HCEC 1CT (cell line): Measurements from ENCODE around the gene STAT1.
"Not testable (repeated sequence)": the region's sequence is repeated elsewhere in the genome, so short reads cannot be mapped to it uniquely, and the experiment has no call there.

Source experiments
- DNase-seq: peaks from one replicate; pipeline ENCODE4 v3.0.0-alpha.2; 2017

STAT1 gene

DNA sequence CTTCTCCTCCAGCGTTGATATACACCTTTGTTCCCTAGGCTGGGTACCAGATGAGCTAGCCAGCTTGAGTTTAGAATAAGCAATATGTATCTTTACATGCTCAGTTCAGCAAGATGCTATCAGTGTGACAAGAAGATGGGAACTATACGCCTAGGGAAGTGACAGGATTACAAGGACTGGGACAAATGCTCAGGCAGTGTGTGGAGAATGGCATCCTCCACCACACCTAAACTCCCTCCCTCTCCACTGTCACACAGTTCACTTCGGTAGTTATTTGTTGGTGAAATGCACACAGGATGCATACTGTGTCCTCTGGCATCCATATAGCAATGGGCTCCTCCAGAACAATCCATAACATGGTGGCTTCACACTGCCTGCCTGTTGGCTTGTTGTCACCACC is 7.7 kb downstream of the STAT1 start:
- no peak for DNase-seq

DNA sequence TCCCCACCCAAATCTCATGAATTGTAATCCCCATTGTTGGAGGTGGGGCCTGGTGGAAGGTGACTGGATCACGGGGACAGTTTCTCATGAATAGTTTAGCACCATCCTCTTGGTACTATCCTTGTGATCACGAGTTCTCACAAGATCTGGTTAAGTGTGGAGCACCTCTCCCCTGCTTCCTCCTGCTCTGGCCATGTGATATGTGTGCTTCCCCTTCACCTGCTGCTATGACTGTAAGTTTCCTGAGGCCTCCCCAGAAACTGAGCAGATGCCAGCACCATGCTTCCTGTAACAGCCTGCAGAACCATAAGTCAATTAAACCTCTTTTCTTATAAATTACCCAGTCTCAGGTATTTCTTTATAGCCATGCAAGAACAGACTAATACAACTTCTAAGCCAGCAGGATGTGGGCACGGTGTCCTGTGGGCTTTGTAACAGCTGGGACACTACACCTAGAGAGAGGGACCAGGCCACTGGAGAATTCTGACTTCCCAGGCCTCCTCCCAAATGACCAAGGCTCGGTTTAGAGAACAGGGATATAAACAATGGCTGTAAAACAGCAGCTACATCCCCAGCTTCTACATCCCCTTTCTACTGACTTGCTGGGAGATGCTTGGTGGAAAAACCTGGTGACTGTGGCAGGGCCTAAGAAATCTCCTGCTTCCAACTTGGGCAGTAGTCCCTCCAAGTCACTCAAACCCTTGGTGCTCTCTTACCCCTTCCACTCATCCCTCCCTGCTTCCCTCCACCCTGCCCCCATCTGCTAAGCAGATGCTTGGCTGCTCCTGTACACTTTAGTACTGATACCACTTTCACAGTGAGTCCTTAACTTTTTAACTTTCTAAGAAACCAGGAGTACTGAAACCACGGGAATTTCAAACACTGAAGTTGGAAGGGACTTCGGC is 10.3 kb downstream of the STAT1 start:
- DNase-seq: no peak

DNA sequence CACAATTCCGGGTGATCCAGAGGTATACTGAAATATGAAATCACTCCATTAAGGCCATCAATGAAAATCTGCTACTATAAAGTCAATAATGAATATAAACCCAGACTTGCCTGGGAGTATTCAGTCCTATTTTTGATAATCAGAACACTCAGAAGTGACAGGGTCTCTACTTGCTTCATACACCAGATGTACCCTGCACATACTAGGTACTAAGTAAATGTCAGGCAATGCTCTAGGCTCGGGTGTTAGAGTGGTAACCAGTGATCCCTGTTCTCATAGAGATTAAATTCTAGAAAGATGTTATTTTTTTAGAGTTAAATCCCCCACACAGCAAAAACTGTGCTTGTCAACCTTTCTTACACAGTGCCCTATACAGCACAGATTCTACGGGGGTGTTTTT is 12.3 kb downstream of the STAT1 start:
- no peak for DNase-seq

DNA sequence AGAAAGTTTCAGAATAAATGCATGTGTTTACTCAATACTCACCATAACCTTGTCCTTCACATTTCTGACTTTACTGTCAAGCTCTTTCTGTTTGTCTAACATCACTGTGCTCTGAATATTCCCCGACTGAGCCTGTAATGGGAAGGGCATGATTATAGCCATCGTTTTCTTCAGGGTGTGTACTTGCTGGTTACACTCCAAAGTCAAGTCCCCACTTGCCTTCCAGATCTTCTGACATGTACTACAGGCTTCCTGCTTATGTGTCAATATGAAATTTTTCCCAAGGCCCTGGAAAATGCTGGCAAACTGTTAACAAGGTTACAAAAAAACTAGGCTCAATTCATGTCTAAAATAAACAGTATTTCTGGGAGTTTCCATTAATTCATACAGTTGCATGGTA is 12.9 kb downstream of the STAT1 start:
- DNase-seq: no peak

DNA sequence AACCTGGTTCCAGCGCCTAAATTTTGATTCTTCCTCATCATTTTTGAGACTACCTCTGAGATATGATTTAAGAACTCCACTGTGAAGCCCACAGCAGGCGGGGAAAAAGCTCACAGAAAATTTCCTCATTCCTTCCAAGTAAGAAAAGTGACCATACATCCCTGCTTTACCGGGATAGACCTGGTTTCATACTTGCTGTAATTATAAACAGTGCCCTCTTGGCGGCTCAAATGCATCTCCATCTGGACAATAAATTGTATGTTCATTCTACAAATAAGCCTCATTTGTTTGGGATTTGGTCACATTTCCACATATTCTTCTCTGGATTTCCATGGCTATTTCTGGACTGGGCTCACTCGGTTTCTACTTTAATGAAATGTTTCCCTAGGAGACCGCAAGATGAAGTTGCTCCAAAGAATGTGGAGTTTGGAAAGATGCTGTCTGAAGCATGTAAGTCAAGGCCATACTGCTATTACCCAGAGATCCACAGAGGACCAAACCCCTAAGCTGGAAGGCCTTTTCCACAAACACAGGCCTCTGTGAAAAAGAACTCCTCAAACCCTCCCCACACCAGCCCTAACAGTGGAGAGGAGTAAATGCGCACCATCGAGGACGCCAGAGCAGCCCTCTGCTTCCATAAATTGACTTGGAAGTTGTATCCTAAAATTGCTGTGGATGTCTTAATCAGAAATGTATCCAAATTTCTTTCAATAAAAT is 13.9 kb downstream of the STAT1 start:
- DNase-seq: no peak

DNA sequence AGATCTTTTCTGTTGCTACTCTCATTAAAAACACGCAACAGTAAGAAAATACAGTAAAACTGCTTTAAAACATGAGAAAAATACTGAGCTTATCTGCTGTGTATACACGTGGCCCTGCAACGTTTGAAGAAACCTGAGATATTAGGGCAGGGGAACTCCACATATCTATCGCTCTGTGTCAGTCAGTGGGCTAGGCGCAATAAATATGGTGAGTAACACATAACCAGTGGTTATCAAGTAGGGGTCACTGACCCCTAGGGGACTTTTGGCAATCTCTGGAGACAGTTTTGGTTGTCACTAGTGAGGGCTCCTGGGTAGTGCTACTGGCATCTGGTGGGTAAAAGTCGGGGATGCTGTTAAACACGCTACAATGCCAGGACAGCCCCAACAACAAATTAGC is 14.9 kb downstream of the STAT1 start:
- DNase-seq: no peak

DNA sequence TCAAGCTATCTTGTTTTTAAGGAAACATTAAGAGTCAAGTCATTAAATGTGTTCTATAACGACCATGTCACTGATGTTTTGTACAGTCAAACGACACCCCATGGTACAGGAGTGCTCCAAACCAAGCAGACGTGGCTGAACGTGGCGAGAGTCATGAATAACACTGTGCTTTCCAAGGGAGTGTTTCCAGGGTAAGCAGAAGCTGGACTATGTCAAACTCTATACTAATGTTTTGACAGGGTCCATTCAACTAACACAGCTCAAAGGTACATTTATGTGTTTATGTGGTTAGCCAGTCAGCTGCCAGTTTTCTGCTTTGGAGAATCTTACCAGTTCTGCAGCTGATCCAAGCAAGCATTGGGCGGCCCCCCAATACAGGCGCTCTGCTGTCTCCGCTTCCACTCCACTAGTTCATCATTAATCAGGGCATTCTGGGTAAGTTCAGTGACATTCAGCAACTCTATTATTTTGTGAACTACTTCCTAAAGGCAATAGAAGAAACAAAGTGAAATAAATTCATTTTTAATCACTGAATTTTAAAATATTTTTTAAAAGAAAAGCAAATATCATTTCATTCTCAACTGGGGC is 16.4 kb downstream of the STAT1 start:
- no peak for DNase-seq

DNA sequence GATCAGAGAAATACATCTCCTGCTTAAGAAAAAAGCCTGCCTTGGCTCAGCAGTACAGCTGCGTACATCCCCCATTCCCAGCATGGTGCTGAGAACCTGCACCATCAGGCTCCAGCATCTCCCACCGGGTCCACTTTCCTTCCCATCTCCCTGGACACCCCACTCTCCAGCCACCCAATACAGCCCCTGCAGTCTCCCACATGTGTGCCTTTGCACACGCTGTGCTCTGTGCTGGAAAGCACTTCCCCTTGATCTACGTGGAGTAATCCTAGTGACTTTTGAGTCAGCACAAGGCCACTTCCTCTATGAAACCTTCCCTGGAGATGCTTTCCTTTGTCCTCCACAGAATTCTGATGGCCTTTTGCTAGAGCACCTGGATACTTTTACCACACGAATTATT is 17.0 kb downstream of the STAT1 start:
- no peak for DNase-seq

DNA sequence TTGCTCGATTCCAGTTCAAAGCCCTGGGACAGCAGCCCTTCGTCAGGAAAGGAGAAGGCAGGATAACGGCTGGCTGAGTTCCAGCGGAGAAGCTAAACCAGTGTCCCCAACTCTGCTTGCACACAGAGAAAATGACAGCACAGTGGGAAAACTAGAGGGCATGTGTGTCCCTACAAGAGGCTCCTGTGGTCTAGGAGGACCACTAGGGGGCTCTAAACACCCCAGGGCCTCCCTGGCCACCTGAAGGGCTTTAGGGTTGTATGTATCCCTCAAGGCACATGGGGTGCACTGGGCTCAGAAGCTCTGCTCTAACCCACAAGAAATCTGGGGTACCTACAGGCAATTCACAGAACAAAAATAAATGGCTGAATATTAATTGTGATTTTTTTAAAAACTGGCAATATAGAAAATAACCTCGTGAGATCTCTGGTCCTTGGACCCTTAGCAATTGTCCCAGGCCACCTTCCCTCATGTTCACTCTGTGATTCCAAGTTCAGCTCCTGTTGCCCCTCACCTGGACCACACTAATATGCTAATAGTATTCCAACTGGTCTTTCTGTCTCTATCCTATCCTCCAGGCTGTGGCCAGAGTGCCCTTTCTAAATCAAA is 17.5 kb downstream of the STAT1 start:
- DNase-seq: peak; percentile 52

DNA sequence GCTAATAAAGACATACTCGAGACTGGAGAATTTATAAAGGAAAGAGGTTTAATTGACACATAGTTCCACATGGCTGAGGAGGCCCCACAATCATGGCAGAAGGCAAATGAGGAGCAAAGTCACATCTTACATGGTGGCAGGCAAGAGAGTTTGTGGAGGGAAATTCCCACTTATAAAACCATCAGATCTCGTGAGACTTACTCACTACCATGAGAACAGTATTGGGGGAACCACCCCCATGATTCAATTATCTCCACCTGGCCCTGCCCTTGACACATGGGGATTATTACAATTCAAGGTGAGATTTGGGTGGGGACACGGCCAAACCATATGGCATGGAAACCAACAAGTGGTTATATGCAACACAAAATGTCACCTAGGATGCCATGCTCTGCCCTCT is 18.7 kb downstream of the STAT1 start:
- DNase-seq: not testable (repeated sequence)

DNA sequence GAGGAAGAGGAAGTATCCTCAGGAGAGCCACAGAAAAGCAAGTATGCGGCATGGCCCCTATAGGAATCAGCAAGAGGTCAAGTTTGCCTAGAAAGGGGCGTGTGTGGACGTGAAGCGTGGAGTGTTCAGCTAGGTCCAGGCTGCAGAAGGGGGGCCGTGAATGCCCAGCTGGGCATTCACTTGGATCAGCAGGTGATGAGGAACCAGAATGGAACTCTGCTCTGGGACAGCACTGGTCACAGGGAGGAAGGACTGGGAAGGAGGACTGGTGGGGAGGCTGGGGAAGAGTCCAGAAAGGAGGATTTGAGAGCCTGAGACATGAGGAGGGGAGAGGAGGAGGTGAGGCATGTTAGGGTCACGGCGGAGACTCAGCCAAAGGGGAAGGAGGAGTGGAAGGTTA is 19.8 kb downstream of the STAT1 start:
- no peak for DNase-seq

DNA sequence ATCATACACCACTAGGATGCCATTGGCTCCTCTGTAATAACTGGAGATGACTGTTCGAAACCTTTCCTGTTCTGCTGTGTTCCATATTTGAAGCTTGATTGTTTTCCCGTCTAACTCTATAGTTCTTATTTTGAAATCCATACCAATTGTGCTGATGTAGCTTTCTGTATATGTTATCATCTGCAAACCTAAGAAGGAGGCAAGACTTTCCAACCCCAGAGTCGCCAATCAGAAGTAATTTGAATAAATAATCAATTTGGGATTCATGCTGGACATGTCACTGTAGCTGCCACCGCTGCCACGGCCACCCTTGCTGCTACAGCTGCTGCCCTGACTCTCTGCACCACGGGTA is 20.7 kb downstream of the STAT1 start:
- no peak for DNase-seq

DNA sequence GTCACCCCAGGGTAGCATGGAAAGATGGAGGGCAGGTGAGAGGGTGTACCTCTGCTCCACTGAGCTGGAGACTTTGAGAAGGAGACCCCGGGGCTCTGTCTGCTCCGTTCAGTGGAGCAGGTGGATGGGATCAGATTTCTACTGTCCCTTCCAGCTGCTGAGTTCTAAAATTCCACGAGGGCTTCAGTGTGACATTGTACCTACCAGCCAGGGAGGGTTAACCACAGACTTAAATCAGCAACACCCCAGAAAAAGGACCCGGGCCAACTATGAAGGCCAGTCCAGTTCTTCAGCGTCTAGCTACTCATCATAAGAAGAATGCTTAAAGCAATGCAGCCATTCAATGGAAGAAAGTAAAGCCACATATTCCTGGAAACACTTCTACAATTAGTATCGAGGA is 23.8 kb downstream of the STAT1 start:
- no peak for DNase-seq

DNA sequence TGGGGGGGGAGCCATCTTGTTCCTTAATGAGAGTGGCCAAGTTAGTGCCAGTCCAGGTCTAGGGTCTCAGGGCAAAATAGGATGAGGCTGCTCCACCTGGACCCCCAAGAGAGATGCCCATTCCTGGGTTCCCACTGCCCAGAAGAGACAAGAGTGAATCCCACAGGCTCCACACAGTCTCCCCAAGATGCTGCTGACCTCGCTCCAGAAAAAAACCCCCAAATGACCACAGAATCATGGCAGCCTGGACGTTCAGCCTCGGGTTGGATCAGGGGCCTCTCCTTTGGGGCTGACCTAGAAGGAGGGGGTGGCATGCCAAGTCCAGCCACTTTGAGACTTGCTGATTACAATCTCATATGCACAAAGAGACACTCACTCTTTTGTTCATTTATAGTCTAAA is 25.1 kb downstream of the STAT1 start:
- DNase-seq: no peak

DNA sequence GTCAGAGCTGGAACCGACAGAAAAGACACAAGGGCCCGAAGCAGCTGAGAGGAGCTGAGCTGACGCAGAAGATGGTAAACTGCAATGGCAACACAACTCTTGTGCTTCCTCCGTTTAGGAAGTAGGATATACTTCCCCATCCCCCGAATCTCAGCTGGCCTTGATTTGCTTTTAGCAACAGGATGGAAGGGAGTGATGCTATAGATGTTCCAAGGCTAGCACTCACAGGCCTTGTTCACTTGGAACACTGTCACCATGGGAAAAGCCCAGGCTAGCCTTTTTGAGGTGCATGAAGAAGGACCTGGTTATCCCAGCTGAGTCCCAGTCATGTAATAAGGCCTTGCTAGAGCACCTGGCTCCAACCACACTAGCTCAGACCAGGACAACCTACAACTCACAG is 26.0 kb downstream of the STAT1 start:
- no peak for DNase-seq

DNA sequence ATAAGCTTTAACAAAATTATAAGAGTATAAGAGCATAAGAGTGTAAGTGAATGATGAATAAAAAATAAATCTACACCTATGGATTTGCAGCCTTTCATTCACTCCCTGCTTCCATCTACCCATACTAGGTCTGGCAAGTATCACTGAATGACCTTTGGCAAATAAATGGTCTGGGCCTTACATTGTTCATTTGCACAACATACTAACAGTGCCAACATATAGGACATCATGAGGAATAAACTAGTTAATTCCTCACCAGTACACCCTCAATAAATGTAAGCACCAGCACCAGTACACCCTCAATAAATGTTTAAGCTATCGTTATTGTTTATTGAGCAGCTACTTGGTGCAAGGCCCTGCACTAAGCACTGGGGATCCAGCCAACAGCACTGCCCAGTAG is 26.9 kb downstream of the STAT1 start:
- DNase-seq: no peak

DNA sequence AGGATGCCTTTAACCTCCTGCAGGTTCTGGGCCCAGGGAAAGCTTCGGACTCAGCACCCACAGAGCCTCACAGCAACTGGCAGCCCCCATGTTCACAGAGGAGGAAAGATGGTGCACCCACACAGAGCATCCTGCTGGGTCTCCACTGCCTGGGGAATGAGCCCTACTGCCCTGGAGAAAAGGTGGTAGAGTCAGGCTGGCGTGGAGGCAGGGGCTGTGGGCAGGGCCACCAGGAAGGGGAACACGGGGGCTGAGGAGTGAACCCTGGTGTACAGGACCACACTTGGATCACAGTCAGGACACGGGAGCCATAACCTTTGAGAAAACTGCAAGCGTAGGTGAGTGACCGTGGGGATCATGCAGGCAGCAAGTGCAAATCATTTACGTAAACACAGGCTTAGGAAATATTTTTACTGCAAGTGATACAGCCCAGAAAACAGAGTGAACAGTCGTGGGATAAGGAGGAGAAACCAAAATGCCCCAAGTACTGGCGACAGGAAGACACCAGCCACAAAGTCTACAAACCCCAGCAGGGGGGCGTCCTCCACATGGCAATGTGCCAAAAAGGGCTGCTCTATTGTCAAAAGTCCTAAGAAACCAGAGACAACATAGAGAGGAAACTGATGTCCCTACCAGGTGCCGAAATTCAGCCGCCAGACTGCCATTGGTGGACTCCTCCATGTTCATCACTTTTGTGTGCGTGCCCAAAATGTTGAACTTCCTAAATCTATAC is 27.6 kb downstream of the STAT1 start:
- no peak for DNase-seq

DNA sequence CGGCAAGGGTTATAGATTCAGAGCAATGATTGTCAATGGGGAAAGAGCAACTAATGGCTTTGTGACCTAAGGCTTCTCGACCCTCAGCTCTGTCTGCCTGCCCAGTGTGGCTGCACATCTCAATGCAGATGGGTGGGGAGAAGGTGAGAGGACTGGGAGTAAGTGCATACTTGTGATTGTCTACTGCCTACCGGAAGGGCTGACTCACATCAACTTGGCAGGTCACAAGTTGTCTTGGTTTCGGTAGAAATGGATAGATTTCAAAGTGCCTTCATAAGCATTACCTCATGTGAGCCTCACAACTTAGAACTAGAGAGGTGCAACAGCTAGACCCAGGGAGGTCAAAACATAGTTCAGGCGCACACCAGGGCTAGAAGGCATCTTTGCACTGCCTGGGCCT is 29.4 kb downstream of the STAT1 start:
- peak; percentile 40 for DNase-seq

DNA sequence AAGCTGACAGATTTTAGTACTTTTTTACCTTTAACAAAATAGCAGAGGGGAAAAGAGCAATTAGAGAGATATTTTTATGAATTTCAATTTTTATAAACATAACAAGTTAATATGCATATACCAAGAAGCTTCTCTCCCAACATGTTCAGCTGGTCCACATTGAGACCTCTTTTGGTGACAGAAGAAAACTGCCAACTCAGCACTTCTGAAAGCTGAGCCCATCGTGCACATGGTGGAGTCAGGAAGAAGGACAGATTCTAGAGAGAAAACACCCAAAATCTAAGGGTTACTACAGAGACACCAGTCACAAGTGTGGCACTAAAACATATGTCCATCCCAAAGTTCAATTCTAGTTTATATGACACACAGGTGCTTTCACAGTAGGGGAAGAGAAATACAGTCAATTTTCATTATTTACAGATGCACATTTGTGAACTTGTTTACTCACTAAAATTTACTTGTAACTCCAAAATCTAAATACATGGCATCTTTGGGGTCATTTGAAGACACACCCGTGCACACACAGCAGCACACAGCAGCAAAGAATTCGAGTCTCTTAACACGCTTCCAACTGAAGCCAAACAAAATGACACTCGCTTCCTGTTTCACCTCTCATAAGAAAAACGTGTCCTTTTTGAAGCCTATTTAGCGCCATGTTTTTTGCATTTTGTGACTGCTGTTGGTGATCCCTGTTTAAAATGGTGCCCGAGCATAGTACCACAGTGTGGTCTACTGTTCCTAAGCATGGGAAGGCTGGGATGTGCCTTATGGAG is 31.5 kb downstream of the STAT1 start:
- DNase-seq: no peak

DNA sequence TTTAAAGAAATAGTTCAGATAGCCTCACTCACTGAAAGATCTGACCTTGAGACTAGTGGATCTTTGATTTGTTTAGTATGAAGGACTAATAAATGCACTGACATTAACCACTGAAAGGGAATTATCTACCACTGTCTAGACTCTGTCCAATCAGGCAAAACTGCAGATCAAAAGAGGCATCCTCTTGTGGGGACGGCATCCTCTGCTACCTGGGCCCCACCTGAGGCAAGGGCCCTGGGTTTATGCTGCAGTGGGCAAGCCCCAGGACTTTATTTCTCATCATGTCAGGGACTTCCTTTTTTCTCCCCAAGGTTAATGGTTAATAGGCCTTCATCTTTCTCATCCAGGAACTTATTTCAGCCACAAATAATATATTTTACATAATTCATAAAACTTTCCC is 32.2 kb downstream of the STAT1 start:
- DNase-seq: no peak

DNA sequence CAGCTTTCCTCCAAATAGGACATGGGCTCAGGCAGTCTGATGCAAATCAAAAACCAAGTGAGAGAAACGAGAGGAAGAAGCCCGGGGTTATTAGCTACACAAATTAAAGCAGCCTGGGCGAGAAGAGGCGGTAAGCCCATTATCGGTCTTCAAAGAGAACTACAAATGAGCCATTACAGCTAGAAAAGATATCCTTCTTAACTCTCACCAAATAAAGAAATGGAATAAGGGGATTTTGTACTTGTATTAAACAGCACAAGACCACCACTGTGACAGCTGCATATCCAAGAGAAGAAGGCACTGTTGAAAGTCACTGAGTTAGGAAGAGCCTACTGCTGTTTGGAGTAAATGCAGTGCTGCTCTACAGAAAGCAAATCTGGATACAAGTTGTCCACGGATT is 32.6 kb downstream of the STAT1 start:
- DNase-seq: no peak

DNA sequence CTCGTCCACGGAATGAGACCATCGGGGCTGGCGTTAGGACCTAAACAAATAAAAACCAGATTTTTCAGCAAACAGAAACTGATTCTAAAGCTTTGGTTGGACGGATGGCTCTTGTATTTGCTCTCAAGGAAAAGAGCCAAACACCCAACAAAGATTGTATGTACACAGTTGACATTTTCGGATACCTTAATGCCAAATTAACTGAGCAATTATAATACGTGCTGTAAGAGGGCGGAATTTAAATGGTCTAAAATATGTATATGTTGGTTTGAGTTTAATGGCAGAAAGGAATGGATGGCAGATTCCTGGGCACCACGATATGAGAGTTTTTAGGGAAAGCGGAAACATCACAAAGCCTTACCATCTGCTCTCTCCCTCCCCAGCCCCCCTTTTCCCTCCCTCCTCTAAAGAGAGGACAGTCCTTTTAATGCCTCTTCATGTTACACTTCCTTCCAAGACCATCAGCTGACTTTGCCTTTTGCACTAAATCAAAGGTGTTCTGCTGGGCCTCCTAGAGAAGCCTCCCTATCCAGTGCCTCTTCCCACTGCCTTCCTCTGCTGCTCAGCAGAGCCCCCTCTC is 33.3 kb downstream of the STAT1 start:
- no peak for DNase-seq
